ENCODE measurements around the gene KRTAP5-9. TPM values are rescaled to one million over a fixed set of nuclear protein-coding genes. Genes with fewer than 3 reads are reported as not detected.

KRTAP5-9 gene
- total and polyA plus RNA-seq, 4 donors, result 0.06 TPM; not detected in 3

- Histone ChIP-seq H3K27me3 (ENCODE audit: control insufficient read depth in 4 of 4, insufficient read depth in 4 of 4, low read length in 3 of 4) (no peaks in the 10 kb centered on the region), H3K4me3 (ENCODE audit: low read depth in 1 of 3, low read length in 3 of 3) (no peak overlapping the region), H3K4me1 (ENCODE audit: control insufficient read depth in 4 of 4, insufficient read depth in 4 of 4, low read length in 3 of 4) (no peaks in the 10 kb centered on the region), H3K36me3 (ENCODE audit: control insufficient read depth in 4 of 4, insufficient read depth in 3 of 4, low read depth in 1 of 4, low read length in 3 of 4) (peaks cover 0 to 5% (median 2%) of the 10 kb centered on the region in 4 donors), H3K9ac (ENCODE audit: low read depth in 1 of 2, low read length in 2 of 2) (no peak overlapping the region), H3K27ac (ENCODE audit: low read depth in 1 of 2, low read length in 2 of 2) (no peak overlapping the region), H3K9me3 (ENCODE audit: control insufficient read depth in 4 of 4, low read length in 3 of 4) (peaks cover 0 to 8% (median 3%) of the 10 kb centered on the region in 4 donors)
- TF ChIP-seq HNF4G (IDR thresholded peaks at IDR 0.05) (no peak), GABPA (IDR thresholded peaks at IDR 0.05 in 1 of 2, conservative IDR thresholded peaks at IDR 0.05 in 1 of 2) (no peak), TAF1 (conservative IDR thresholded peaks at IDR 0.05) (no peak), FOXA1 (IDR thresholded peaks at IDR 0.05) (no peak), JUND (IDR thresholded peaks at IDR 0.05) (no peak), NR2F2 (IDR thresholded peaks at IDR 0.05) (no peak), HNF4A (conservative IDR thresholded peaks at IDR 0.05) (no peak), RXRA (IDR thresholded peaks at IDR 0.05) (no peak), SP1 (IDR thresholded peaks at IDR 0.05) (no peak), RAD21 (IDR thresholded peaks at IDR 0.05) (no peak), ATF3 (IDR thresholded peaks at IDR 0.05) (no peak), EGR1 (IDR thresholded peaks at IDR 0.05; ENCODE audit: low read depth in 2 of 2) (no peak), YY1 (IDR thresholded peaks at IDR 0.05) (no peak), FOXA2 (IDR thresholded peaks at IDR 0.05) (no peak)
- TF ChIP-seq, protein P1, sequence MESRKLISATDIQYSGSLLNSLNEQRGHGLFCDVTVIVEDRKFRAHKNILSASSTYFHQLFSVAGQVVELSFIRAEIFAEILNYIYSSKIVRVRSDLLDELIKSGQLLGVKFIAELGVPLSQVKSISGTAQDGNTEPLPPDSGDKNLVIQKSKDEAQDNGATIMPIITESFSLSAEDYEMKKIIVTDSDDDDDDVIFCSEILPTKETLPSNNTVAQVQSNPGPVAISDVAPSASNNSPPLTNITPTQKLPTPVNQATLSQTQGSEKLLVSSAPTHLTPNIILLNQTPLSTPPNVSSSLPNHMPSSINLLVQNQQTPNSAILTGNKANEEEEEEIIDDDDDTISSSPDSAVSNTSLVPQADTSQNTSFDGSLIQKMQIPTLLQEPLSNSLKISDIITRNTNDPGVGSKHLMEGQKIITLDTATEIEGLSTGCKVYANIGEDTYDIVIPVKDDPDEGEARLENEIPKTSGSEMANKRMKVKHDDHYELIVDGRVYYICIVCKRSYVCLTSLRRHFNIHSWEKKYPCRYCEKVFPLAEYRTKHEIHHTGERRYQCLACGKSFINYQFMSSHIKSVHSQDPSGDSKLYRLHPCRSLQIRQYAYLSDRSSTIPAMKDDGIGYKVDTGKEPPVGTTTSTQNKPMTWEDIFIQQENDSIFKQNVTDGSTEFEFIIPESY (IDR thresholded peaks at IDR 0.05), result no peak
- TF ChIP-seq, protein P2, sequence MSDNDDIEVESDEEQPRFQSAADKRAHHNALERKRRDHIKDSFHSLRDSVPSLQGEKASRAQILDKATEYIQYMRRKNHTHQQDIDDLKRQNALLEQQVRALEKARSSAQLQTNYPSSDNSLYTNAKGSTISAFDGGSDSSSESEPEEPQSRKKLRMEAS (IDR thresholded peaks at IDR 0.05), result no peak
- TF ChIP-seq, protein P3, sequence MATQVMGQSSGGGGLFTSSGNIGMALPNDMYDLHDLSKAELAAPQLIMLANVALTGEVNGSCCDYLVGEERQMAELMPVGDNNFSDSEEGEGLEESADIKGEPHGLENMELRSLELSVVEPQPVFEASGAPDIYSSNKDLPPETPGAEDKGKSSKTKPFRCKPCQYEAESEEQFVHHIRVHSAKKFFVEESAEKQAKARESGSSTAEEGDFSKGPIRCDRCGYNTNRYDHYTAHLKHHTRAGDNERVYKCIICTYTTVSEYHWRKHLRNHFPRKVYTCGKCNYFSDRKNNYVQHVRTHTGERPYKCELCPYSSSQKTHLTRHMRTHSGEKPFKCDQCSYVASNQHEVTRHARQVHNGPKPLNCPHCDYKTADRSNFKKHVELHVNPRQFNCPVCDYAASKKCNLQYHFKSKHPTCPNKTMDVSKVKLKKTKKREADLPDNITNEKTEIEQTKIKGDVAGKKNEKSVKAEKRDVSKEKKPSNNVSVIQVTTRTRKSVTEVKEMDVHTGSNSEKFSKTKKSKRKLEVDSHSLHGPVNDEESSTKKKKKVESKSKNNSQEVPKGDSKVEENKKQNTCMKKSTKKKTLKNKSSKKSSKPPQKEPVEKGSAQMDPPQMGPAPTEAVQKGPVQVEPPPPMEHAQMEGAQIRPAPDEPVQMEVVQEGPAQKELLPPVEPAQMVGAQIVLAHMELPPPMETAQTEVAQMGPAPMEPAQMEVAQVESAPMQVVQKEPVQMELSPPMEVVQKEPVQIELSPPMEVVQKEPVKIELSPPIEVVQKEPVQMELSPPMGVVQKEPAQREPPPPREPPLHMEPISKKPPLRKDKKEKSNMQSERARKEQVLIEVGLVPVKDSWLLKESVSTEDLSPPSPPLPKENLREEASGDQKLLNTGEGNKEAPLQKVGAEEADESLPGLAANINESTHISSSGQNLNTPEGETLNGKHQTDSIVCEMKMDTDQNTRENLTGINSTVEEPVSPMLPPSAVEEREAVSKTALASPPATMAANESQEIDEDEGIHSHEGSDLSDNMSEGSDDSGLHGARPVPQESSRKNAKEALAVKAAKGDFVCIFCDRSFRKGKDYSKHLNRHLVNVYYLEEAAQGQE (IDR thresholded peaks at IDR 0.05), result no peak
- TF ChIP-seq, protein P4, sequence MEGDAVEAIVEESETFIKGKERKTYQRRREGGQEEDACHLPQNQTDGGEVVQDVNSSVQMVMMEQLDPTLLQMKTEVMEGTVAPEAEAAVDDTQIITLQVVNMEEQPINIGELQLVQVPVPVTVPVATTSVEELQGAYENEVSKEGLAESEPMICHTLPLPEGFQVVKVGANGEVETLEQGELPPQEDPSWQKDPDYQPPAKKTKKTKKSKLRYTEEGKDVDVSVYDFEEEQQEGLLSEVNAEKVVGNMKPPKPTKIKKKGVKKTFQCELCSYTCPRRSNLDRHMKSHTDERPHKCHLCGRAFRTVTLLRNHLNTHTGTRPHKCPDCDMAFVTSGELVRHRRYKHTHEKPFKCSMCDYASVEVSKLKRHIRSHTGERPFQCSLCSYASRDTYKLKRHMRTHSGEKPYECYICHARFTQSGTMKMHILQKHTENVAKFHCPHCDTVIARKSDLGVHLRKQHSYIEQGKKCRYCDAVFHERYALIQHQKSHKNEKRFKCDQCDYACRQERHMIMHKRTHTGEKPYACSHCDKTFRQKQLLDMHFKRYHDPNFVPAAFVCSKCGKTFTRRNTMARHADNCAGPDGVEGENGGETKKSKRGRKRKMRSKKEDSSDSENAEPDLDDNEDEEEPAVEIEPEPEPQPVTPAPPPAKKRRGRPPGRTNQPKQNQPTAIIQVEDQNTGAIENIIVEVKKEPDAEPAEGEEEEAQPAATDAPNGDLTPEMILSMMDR (IDR thresholded peaks at IDR 0.05; ENCODE audit: low read depth, low read length, missing input control), result no peak
- no peak for DNase-seq (ENCODE audit: low spot score)
- 96% methylated on average over 5 of the region's 5 CpGs for WGBS
These were observed 41.1 kb upstream of the KRTAP5-9 start for GRCh38 chr11:71507102-71507501.

Measured in liver (tissue), 9 donors.